Stimulated activated CD4-positive, alpha-beta T cell treated with anti-CD3 and anti-CD28 coated beads, Interleukin-2, amount 100 ng/mL, for 4 hours (primary cell): ENCODE measurements around the gene RAB32.

ENCODE experiments used
- DNase-seq: peaks from one replicate; pipeline ENCODE4 v3.0.0-alpha.2; 2020; ENCODE audit warnings: low read depth

Gene RAB32

DNA sequence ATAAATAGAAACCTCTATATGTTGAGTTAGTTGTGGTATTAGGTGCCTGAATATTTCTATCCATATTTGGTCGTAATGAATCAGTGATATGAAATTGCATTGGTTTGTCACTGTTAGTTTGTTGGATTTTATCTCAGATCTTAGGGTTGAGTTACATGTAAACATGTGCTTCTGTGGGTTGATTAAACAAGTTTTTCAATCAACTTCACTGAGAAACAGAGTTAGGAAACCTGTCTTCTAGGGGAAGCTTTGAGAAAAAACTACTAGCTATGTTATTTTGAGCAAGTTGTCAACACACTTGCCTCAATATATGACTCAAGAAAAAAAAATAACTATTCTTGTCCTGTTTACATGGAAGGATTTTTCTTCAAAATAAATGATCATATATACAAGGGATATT, 40.3 kb downstream of the RAB32 start:
- DNase-seq: no peak

DNA sequence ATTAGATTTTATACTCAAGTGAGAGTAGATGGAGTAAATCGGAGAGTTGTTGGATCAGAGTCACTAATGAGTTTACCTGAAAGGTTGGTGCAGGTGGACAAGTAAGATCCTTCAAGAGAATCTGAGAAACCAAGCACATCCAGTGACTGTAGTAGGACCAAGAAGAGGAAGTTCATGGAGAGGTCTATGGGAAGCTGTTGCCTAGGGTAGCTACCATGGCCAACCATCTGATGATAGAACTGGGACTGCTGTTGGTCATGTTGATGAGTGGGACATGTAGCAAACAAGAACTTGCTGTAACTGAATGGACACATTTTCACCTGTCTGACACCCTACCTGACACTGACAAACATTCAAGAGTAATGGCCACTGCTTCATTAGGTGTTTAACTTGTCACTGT, 43.8 kb downstream of the RAB32 start:
- no peak for DNase-seq

- no peak for DNase-seq
Measured at GRCh38 chr6:146590492-146590891, 46.9 kb downstream of the RAB32 start.

DNA sequence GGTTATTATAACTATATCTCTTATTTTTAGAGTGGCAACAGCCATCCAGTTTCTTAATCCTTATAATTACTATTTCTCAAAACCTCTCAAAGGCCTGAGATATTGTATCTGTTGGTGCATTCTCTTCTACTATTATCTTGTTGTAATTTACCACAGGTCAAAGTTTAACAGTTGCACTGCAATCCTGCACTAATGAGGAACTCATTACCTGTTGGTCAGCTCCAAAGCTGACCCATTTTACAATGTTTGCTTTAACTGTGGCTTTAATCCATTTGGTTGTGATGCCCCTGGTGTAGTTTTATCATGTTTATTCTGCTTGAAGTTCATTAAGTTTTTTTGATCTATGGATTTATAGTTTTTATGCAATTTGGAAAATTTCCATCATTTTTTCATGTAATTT, 48.8 kb downstream of the RAB32 start:
- no peak for DNase-seq

GRCh38 chr6:146593986-146594385, 50.4 kb downstream of the RAB32 start:
- DNase-seq: no peak

GRCh38 chr6:146594495-146594894, 50.9 kb downstream of the RAB32 start:
- DNase-seq: no peak

DNA sequence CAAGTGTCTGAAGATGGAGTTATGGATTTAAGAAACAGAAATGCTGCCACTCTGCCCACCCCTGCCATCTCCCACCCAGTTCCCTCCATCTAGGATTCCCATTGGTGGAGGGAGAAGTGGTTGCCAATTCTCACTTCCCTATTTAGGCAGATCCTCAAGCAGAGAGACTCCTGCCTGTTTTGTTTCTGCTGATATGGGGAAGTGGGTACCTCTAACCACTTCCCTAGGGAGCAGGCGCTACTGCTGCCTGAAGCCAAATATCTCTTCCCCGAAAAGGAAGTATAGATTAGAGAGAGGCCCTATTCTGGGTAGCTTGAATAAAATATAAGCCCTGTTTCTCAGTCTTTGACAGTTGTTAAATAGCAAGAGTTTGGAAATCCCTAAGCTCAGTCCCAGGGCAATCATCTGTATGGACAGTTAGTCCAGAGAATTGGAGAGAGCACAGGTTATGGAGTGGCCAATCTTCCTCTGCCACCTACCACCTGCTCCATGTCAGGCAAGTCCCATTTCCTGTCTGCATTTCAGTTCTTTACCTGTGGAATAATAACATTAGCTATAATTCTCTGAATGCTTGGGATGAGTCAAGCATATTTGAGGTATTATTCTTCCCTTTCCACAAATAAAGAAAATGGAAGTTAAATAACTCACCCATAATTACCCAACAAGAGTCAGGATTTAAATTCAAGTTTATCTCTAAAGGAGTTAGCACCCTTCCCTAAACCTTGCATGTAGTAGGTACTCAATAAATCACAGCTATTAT, 52.5 kb downstream of the RAB32 start:
- DNase-seq: no peak

GRCh38 chr6:146598772-146599405, 55.3 kb downstream of the RAB32 start, which contains the start of gene ADGB:
Gene ADGB (plus strand): TSS chr6:146598972. CDS start chr6:146599041, 69 bp downstream.
- DNase-seq: no peak

- no peak for DNase-seq
Measured at GRCh38 chr6:146601352-146601751, 57.7 kb downstream of the RAB32 start.

DNA sequence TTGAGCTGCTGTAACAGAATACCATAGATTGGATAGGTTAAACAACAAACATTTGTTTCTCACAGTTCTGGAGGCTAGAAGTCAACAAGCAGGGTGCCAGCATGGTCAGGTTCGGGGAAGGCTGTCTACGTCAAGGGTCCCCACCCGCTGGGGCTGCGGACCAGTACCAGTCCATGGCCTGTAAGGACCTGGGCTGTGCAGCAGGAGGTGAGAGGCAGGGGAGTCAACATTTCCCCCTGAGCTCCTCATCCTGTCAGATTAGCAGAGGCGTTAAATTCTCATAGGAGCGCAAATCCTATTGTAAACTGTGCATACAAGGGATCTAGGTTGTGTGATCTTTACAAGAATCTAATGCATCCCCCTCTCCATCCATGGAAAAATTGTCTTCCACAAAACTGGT, 58.9 kb downstream of the RAB32 start:
- DNase-seq: no peak
